SU-DHL-6 (cell line): ENCODE results near the gene ME2.

Source experiments
- CTCF ChIP-seq: fragments of 200-600 bp; sonication (generic); IDR thresholded peaks from one replicate; pipeline ENCODE4 v1.5.1; 2017; ENCODE audit warnings: antibody characterized with exemption, mild to moderate bottlenecking, low read length, moderate library complexity; ENCODE audit not compliant: insufficient read depth, poor library complexity, severe bottlenecking
- EZH2phosphoT487 ChIP-seq: fragments of 200-600 bp; sonication (generic), shearing (Covaris generic); conservative IDR thresholded peaks from 2 replicates; pipeline ENCODE4 v1.6.1; 2018; ENCODE audit warnings: mild to moderate bottlenecking, antibody characterized with exemption, low read length, moderate library complexity, mixed read lengths

GRCh38 chr18:50877545-50878265, 1.2 kb upstream of the ME2 start:
- TF ChIP-seq CTCF: no peak
- TF ChIP-seq EZH2phosphoT487: no peak
